HepG2 (cell line): ENCODE data around the gene EFS. TPM values are rescaled to one million over a fixed set of nuclear protein-coding genes. Genes with fewer than 3 reads are reported as not detected.

Experiments
- KIAA2018 ChIP-seq: sonication (generic); formaldehyde crosslinking; IDR thresholded peaks from 2 replicates; pipeline ENCODE4 v1.5.0; 2020; ENCODE audit warnings: mild to moderate bottlenecking, missing genetic modification reagents, borderline replicate concordance
- MBD4 ChIP-seq: IDR thresholded peaks from 2 replicates; pipeline ENCODE4 v1.6.1; 2012; ENCODE audit warnings: low read length, inconsistent platforms, borderline replicate concordance
- MLX ChIP-seq: IDR thresholded peaks from 2 replicates; pipeline ENCODE4 v1.6.1; 2016
- SRSF9 ChIP-seq: fragments of 200-400 bp; formaldehyde crosslinking; IDR thresholded peaks from 2 replicates; pipeline ENCODE4 v1.6.1; 2018; ENCODE audit warnings: borderline replicate concordance, mild to moderate bottlenecking, low read depth, low read length; ENCODE audit not compliant: insufficient read depth, poor library complexity, severe bottlenecking
- TCF7 ChIP-seq: sonication (generic); IDR thresholded peaks from 2 replicates; pipeline ENCODE4 v1.6.1; 2016; ENCODE audit warnings: antibody characterized with exemption, low read depth
- ZMYM3 ChIP-seq: sonication (generic); formaldehyde crosslinking; IDR thresholded peaks from 2 replicates; pipeline ENCODE4 v1.5.1; 2020; ENCODE audit warnings: mild to moderate bottlenecking, missing genetic modification reagents
- ZNF142 ChIP-seq: sonication (generic); formaldehyde crosslinking; IDR thresholded peaks from 2 replicates; pipeline ENCODE4 v1.4.0; 2020; ENCODE audit warnings: missing genetic modification reagents
- polyA plus RNA-seq, 8 experiments: library from polyadenylated mRNA; depleted of rRNA in 3 of 8; stranded (reverse) in 7 of 8; unstranded in 1 of 8; fragments of >200 nt; fragmentation: Illumina TruSeq in 4 of 8; extraction: Trizol in 4 of 8; gene quantifications; 2 replicates each; pipeline versions ENCODE4 v1.2.1 to v1.2.3, GENCODE V29; 2011 to 2016; ENCODE audit warnings: low read depth in 4 of 8, missing spikeins in 1 of 8, mixed read lengths in 1 of 8; ENCODE audit not compliant: insufficient read depth in 1 of 8
- total RNA-seq, 5 experiments: library from RNA; depleted of rRNA; stranded (reverse); fragments of >200 nt; fragmentation: Illumina TruSeq; extraction: Trizol; gene quantifications; 2 replicates each; pipeline ENCODE4 v1.2.3, GENCODE V29; 2016; ENCODE audit warnings: low read depth in 1 of 5
- TF ChIP-seq, protein P1 (sequence below): sonication (generic); formaldehyde crosslinking; IDR thresholded peaks from 2 replicates; pipeline ENCODE4 v1.8.0; 2022; ENCODE audit warnings: mild to moderate bottlenecking, missing genetic modification reagents; ENCODE audit not compliant: insufficient replicate concordance

Gene EFS
- total and polyA plus RNA-seq, 2 of the 13 experiments (the other 11 are each of a cell fraction or from before 2014, with no cell fraction given), result not detected

- TF ChIP-seq, protein P1, sequence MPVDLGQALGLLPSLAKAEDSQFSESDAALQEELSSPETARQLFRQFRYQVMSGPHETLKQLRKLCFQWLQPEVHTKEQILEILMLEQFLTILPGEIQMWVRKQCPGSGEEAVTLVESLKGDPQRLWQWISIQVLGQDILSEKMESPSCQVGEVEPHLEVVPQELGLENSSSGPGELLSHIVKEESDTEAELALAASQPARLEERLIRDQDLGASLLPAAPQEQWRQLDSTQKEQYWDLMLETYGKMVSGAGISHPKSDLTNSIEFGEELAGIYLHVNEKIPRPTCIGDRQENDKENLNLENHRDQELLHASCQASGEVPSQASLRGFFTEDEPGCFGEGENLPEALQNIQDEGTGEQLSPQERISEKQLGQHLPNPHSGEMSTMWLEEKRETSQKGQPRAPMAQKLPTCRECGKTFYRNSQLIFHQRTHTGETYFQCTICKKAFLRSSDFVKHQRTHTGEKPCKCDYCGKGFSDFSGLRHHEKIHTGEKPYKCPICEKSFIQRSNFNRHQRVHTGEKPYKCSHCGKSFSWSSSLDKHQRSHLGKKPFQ (CRISPR knock-in tag), result peak; percentile 99
- no peak for TF ChIP-seq SRSF9
- 0 out of 2 replicates have a peak, but pooled peaks have one; percentile 32 for TF ChIP-seq ZMYM3 (CRISPR knock-in tag)
- TF ChIP-seq MBD4, result no peak
- TF ChIP-seq ZNF142 (CRISPR knock-in tag), result 0 out of 2 replicates have a peak, but pooled peaks have one; percentile 5
- TF ChIP-seq MLX (CRISPR knock-in tag), result no peak
- TF ChIP-seq TCF7, result no peak
- no peak for TF ChIP-seq KIAA2018 (CRISPR knock-in tag)
These were observed 38.3 kb downstream of the EFS start (continued) for GRCh38 chr14:23326491-23327332.
